AML-193 (cell line): ENCODE measurements around the gene SEMA7A.
A peak's percentile ranks its signal among the peaks of the same experiment; 100 is the strongest.

Source experiments
- DNase-seq, 2 experiments: peaks; one replicate each; lab custom pipeline; 2025; lab: John Stamatoyannopoulos, UW

SEMA7A gene

DNA sequence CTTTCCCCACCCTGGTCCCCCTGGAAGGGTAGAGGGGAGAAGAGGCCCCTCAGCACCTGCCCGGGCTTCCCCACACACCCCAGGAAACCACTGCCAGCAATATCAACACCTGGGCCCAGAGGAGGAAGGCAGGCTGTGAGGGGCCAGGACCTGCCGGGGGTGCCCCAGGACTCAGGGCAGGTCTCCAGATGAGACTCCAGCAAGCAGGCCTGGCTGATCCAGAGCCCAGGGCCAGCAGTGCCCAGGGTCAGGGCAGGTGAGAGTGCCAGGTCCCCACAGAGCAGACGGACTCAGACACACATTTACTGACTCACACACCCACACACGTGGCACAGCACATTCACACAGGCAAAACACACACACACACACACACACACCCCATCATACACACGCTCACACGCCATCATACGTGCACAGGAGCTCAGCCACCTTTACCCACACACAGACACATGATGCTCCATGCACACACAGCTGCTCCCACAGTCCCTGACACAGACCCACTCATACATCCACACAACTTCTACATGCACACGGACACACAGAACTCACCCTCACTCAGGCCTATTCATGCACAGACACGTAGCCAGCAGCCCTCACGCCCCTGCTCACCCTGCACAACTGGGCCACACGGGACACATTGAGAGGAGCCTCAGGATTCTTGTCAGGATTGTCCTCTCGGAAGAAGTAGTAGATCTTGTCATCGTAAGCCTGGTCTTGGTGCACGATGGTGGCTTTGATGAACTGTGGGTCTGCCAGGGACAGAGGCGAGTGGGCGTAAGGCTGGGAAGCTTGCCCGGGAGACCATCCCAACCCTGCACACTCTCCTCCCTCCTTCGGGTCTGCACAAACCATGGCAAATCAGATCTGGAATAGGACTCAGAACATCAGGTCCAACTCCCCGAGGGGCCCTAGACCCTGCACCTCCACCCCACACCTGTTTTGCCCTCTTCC lies 17.5 kb downstream of the SEMA7A start:
- DNase-seq, result no peak

DNA sequence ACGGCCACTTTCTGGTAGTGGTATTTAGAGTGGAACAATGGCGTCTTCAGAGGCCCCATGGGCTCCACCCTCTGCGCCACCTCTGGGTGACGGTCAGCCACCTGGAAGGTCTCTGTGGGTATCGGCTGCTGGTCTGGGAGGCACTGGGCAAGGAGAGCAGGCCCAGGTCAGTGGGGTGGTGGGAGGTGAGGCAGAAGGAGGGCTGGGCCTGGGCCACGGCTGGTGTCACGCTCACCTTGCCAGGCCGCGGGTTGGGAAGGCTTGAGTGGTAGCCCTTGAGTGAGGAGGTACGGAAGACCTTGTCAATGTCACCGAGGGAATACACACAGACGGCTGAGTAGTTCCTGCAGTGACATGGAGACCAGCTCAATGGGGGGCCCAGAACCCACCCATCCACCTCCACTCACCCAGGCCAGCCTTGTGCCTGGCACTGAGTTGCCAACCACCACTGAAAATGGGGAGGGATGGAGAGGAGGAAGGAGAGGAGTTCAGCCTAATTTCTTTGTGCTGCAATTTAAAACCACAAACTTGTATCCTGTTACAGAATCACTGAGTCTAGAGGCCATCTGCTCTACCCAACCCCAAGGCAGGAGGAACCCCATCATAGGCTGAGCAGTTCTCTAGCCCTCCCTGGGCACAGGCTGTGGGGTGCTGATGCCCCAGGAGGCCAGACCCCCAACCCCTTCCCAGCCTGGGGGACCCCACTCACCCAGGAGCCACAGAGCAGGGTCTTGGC lies 19.0 kb downstream of the SEMA7A start:
- DNase-seq, result peak; percentile 38 to 66

DNA sequence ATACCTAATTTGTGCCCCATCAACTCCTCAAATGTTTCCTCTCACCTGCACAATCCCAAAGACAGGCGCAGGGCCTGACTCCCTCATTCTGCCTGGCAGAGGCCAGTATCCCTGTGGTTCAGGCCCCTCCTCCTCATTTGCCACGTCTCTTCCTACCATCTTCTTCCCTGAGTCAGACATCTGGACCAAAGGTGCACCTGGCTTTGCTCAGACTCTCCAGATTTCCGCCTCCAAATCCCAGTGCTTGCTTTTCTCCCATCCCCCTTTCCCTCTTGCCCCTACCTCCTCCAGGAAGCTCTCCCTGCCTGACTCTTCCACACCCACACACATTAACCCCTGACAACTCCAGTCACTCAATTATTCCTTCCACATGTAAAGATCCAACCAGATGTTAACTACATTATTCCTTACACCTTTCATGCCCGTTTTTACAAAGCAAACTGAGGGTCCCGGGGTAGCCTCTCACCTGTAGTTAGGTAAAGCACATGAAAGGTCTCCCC lies 19.6 kb downstream of the SEMA7A start:
- DNase-seq, result no peak

DNA sequence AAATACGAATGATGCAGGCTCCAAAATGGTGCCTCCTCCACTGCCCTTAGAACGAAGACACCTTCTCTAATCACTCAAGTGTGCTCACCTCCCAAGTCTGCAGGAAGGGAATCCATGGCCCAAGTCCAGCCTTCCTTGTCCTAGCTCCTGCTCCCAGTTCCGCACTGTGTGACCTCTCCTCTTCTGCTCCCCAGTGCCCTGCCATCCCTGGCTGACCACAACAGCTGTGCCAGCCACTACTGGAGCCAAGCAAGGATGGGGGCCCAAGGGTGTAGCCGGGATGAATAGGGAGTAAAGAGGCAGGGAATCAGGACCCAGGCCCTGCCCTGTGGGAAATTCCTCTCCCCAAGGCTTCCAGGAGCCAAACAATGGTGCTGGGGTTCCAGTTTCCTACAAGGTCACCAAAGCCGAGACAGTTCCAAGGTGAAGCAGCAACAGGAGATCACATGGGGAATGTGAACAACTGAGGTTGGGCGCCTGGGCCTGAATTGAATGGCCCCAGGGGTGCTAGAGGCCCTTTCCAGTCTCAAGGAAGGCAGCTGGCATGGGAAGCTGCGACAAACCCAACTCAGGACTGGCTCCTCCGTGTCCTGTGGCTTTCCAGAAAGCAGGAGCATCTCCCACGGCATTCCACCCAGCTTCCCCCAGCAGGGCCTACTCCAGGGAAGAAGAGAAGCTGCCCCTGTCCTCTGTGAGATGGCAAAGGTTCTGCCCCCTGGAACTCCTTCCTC lies 20.2 kb downstream of the SEMA7A start:
- DNase-seq, result no peak

DNA sequence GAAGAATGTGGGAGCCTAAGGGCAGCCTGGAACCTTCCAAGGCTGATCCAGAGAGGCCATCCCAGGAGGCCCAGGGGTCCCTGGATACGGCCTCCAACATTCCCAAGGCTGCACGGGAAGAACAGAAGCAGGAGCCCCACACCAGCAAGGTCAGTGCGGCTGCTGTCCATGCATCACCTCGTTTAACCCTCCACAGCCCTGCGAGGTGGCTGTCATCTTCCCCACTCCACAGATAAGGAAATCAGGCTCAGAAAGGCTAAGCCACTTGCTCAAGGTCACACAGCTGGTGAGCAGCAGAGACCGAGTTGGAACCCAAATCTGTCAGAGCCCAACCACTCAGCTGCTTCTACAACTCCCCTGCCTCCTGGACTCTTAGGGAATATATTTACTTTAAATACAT lies 21.6 kb downstream of the SEMA7A start:
- no peak for DNase-seq

DNA sequence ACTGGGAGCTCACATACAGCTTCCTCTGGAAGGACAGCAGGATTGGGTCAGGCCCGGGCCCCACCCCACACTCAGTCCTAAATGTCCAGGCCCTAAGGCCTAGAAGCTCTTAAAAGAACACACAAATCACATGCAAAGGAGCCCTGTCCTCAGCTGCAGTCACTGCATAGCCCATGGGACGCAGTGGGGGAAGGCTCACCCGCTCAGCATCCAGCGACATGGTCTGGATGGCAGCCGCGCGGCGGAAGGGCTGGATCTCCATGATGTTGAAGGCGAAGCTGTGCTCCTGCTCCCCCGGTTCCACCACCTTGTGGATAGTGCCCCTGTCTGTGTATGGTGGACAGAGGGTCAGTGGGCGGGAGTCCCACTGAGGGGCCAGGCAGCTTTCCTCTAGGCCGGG lies 22.1 kb downstream of the SEMA7A start:
- DNase-seq, result no peak

DNA sequence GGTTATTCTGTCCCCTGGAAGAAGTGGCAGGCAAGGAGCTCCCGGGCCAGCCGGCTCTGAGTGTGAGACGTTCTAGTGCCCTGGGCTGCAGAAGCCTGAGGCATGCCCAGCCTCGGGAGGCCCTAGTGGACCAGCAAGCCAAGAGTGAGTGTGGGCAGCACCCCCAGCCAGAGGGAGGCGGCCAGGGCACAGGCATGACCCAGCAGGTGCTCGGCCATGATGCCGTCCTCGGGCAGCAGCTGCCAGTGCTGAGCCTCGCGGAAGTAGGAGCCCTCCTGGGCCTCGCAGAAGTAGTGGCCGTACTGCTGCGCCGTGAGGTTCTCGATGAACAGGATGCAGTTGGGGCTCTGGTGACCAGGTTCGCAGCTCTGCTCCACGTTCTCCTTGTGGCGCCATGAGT lies 23.3 kb downstream of the SEMA7A start:
- DNase-seq, result no peak

DNA sequence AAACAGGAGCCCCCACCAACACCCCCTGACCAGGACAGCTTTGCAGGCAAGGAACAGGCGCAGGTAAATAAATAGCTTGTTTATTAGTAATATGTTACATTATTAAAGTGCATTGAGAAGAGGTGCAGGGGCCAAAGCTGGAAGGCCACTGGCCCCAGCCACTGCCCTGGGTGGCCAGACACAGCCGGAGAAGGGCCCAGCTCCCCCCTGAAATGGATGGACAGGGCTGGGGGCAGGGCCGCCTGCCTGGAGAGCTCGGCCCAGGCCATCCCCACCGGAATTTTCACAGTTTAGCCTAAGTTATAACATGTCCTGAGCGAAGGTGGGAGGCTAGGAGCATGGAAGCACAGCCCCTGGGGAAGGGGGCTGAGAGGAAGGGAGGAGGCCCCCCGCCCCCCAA lies 24.5 kb downstream of the SEMA7A start:
- DNase-seq, result no peak

DNA sequence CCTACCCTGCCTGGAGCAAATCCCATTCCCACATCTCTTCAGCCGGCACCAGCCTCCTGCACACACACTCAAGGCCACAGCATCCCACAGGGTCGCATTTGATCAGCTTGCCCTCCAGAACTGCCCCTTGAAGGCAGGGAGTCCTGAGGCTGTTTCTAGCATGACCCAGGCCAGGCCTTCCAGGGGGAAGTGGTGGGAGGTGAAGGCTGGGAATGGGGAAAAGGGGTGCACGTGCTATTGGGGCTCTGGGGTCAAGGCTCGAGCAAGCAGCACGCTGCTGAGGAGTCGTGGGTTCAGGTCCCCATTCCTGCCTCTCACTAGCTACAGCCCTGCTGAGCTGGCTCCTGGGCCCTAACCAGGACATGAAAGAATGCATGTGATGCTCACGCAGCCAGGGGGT lies 24.9 kb downstream of the SEMA7A start:
- no peak for DNase-seq

DNA sequence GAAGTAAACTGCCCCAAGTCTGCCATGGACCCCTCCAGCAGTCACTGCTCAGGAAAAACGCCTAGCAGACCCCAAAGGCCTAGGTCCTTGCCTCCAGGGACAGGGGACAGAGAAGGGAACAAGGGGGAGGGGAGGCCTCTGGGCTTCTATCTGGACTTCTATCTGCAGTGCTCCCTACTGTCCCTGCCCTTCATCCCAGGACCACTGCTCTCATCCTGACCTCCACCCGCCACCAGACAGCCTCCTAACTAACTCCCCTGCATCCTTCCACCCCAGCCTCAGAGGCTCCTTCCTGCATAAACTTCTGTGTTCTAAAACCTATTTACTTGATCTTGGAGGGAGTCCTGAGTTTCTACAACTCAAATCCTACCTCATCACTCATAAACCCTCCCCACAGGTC lies 25.4 kb downstream of the SEMA7A start:
- no peak for DNase-seq

DNA sequence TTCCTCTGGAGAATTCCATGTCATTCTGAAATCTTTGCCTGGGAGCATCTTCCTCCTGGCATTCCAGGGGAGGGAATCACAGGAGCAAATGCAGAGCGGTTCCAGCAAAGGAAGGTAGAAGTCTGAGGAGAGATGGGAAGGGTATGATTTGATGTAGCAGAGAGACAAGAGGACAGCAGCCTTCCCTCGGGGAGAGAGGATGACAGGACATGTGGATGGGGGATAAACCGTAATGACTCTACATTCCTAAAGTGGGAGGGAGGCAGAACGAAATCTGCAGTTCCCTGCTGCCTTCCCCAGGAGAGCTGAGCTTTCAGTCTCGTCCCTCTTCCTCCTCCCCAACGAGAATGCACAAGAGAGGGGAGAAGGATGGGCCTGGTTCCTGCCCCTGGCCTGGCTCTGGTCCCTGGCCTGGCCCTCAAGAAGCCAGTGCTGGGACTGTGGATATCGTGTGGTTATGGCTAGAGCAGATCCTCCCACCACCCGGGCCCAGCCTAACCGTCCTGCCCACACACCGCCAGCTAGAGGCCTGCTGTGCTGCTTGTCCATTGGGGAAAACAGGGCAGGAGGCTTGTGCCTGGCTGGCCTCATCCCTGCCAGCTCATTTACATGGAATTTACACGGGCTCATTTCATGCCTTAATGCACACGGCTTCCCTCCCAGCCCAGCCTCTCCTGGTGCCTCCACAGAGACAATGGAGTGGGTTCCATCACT lies 26.6 kb downstream of the SEMA7A start:
- no peak for DNase-seq

DNA sequence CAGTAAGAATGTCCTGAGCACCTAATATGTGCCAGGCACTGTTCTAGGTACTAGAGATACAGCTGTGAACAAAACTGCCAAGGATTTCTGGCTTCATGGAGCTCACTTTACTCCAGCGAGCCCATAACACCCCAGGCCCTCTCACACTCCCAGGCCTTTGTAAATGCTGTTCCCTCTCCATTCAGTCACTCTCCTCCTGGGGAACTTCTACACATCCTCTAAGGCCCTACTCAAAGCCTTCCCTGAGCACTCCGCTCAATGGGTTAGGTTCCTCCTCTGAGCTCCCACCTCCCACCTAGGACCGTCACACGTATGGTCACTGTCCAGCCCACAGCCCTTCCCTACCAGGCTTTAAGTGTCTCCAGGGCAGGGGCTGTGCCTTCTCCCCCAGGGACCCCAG lies 27.2 kb downstream of the SEMA7A start:
- no peak for DNase-seq

DNA sequence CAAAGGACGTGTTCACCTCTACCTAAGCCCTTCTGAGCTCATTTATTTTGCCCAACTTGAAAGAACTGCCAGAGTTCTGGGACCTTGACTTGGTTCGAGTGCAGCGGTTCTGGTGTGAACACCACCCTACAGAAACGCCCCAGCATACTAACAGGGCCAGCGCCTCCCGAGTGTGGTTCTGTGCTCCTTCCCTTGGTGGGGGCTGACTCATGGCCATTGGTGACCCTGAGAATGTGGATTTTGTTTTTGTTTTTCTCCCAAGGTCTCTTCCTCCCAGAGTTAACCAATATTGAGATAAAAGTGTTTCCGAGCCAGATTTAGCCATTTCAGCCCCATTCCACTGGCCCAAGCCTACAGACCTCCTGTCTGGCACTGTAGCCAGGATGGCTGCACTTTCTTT lies 27.9 kb downstream of the SEMA7A start:
- no peak for DNase-seq

DNA sequence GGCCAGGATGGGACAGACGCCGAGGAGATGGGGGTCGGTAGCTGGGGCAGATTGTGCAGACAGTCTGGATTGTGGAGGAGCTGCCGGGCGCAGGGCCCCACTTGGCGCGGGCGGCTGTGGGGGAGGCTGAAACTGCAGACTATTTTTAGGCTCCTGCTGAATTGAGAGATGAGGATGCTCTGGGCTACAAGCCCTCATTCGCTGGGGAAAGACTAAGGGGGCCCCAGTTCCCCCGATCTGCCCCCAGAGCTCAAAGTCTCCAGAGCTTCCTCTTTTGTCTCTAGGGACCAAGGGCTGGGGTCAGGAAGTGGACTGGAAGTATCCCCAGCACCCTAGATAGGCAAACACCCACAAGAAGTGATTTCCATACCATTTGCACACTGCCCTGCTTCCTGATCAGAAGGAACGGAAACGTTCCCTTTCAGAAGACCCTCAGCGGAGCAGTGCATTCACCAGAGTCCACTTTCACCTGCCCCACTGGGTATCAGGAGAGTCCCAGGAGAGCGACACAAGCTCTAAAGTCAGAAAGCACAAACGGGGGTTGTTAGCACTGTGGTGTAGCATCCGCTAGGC lies 29.7 kb downstream of the SEMA7A start:
- no peak for DNase-seq

DNA sequence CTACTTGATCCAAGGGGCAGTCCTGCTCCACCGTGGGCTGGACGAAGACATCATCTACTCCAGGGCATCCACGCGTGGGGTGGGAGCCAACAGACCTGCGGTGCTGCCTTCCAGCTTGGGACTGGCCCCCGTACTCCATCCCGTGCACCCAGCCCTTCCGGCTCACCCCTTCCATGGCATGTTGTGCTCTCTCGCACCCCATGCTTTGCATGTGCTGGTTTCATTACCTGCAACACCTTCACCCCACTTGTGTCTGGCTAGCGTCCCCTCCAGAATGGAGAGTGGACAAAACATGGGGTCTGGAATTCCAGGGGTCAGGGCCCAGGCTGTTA lies 30.2 kb downstream of the SEMA7A start:
- no peak for DNase-seq

DNA sequence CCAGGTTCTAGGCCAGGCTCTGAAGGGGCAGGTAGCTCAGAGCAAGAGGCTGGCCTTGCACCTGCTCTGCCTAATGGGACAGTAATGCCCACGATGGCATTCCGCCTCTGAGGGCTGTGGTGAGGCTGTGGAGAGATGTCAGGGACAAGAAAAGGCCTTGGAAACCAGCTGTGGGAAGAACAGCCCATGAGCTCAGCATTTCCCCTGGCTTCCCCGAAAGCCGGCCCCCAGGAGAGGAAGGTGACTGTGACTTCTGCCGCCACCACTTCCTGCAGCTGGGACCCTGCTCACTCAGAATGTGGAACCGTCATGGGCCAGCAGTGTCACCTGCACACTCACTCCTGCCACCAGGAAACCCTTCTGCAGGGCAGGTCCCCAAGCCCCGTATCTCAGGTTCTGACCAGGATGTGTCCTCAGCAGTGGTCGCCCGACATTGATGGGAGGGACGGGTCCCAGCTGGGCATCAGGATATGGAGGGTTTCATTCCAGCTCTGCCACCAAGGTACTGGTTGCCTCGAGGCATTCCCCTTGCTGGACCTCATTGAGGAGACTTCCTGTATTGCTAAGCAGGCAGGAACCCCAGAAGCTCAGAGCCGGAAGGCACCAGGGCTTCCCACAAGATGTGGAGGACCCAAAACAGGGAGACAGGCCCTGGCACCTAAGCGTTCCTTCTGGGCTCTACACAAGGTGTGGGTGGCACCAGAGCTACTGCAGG lies 30.7 kb downstream of the SEMA7A start:
- peak; percentile 41 to 57 for DNase-seq

DNA sequence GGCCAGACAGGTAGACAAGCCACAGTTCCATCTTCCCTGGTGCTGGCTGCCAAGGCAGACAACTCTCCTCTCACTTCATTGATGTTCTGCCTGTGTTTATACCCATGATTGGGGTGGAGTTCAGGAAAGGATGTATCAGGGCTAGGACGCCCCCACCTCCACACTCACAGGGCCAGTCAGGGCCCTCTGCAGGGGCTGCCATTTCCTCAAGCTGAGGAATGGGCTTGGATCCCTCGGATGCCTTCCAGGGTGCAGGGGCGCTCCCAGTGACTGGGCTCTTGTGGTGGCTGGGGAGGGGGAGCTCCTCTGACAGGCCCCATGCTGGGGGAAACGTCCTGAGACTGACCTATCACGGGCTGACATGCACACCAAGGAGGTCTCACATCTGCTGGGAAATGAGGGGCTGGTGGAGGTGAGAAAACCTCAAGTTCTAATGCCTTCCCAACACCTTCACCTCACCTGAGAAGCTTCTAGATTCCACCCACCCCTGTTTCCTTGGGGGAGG lies 31.4 kb downstream of the SEMA7A start:
- DNase-seq, result no peak

DNA sequence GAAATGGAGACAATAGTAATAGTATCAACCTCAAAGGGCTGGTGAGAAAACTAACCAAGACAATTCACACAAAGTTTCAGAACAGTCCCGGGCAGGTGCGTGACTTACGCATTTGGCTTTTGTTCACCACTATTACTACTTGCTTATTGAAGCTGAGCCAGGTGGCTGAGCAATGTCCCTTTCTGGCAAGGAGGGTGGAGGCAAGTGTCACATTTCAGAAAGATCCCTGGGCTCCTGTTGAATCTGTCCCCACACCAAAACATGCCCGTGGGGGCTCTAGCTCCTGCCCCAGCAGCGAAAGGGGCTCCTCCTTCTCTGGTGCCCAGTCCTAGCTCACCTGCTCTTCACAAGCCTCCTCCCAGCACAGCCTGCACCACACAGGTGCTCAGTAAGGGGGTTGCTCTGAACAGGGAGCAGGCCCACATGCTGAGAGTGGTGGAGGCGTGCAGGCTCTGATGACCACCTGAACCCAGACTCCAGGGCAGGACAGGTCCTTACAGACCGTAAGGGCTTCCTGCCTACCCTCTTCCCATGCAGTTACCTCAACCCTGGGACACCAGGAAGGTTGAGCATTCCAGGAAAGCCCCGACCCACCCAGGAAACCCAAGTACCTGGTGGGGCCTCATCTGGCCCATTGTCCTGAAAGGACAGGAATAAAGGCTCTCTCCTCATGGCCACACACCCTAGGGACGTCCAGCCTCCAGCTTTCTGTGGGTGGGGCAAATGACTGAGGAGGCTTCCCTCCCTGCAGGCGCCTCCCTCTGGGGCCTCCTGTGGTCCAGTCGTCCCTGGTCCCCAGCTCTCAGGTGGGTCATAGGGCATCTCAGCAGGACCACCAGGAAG lies 32.6 kb downstream of the SEMA7A start:
- no peak for DNase-seq

DNA sequence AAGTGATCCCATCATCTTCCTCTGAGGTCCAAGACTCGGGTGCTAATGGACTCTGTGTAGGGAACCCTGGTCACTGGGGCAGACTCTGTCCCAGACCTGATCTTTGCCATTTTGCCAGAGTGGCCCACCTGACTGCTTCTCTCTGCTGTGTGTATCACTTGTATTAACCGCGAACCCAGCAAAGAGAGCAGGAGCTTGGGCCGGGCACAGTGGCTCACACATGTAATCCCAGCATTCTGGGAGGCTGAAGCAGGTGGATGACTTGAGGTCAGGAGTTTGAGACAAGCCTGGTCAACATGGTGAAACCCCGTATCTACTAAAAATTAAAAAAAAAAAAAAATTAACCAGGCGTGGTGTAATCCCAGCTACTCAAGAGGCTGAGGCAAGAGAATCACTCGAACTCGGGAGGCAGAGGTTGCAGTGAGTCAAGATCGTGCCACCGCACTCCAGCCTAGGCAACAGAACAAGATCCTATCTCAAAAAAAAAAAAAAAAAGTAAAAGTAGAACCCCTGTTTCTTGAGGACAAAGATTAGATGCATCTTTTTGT lies 33.4 kb downstream of the SEMA7A start:
- DNase-seq, result no peak
